GM06990 (cell line): Measurements from ENCODE around the gene CRYM.

Source experiments
- DNase-seq: peaks from one replicate; pipeline ENCODE4 v3.0.0-alpha.2; 2011; ENCODE audit not compliant: insufficient read length; ENCODE audit errors: extremely low read depth
- H3K27me3 ChIP-seq: replicated peaks from 2 replicates; pipeline ENCODE4 v1.6.0; 2011; ENCODE audit warnings: low read length; ENCODE audit not compliant: control insufficient read depth, insufficient read depth
- H3K36me3 ChIP-seq: 2 replicates; pipeline ENCODE4 v1.5.1; 2011; ENCODE audit warnings: low read length; ENCODE audit not compliant: control insufficient read depth, insufficient read depth
- H3K4me3 ChIP-seq: replicated peaks from 2 replicates; pipeline ENCODE4 v1.5.1; 2011; ENCODE audit warnings: low read depth, mild to moderate bottlenecking, control low read depth, low read length
- TF ChIP-seq, protein P1 (sequence below): IDR thresholded peaks from 2 replicates; pipeline ENCODE4 v1.5.1; 2011; ENCODE audit warnings: low read length, control low read depth, mild to moderate bottlenecking, inconsistent platforms; ENCODE audit not compliant: insufficient read depth, poor library complexity, severe bottlenecking

Gene CRYM

DNA sequence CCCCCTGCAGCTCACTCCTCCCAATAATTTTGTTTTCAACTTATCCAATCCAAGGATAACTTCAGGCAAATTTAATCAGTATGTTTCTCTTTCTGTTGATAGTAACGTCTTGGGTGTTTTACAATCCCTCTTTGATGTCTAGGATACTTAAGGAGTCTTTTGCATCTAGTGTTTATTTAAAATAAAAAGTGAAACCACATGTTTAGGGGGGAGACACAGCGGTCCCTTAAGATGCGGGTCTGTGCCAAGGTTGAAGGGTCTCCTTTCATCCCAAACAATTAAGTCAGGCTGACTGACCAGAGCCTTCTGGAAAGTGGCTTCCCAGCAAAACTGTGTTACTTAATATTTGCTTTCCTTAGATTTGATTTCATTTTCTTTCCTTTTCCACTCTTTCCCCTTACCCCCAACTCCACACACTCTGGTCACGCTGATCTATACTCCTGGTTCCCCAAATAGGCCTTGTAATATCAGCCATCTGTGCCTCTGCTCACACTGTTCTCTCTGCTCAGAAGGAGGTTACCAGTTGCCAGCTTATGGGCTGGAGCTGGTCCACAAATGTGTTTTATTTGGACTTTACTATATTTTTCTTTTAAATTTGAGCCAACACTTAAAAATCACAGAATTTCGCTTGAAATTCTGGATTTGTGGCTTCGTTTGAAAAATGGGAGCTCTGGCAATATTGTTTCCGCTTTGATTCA, 33.4 kb downstream of the CRYM start:
- Histone ChIP-seq H3K36me3 (no peaks in the 10 kb centered on the region), H3K27me3 (no peaks in the 10 kb centered on the region; the same call in 1 of the 2 replicates), H3K4me3 (no peak overlapping the region)
- TF ChIP-seq, protein P1, sequence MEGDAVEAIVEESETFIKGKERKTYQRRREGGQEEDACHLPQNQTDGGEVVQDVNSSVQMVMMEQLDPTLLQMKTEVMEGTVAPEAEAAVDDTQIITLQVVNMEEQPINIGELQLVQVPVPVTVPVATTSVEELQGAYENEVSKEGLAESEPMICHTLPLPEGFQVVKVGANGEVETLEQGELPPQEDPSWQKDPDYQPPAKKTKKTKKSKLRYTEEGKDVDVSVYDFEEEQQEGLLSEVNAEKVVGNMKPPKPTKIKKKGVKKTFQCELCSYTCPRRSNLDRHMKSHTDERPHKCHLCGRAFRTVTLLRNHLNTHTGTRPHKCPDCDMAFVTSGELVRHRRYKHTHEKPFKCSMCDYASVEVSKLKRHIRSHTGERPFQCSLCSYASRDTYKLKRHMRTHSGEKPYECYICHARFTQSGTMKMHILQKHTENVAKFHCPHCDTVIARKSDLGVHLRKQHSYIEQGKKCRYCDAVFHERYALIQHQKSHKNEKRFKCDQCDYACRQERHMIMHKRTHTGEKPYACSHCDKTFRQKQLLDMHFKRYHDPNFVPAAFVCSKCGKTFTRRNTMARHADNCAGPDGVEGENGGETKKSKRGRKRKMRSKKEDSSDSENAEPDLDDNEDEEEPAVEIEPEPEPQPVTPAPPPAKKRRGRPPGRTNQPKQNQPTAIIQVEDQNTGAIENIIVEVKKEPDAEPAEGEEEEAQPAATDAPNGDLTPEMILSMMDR = no peak
- no peak for DNase-seq

DNA sequence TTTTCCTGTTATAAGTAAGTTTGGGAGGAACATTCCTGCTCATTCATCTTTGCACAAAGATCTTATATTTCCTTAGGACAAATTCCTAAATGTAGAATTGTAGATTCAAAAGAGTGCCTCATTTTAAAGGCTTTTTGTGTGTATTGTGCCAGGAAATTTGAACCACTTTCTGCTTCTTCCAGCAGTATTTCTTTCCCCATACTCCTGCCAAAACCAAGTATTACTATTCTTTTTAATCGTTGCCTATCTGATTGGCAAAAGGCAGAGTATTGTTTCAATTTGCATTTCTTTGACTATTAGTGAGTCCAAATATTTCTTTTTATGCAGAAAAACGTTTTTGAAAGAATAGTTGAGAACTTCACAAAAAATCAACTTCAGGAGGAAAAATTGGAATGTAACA, 35.3 kb downstream of the CRYM start:
- DNase-seq = no peak
- no peaks in the 10 kb centered on the region for H3K36me3 ChIP-seq
- no peaks in the 10 kb centered on the region; the same call in 1 of the 2 replicates for H3K27me3 ChIP-seq
- TF ChIP-seq, protein P1 = no peak
- no peak overlapping the region for H3K4me3 ChIP-seq

DNA sequence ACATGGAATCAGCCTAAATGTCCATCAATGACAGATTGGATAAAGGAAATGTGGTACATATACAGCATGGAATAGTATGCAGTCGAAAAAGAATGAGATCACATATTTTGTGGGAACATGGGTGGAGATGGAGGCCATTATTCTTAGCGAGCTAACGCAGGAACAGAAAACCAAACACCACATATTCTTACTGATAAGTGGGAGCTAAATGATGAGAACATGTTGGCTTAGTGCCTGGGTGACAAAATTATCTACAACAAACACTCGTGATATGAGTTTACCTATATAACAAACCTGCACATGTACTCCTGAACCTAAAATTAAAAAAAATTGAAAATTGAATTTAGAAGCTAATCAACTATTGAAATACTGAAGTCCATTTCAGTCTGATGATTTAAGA, 38.4 kb downstream of the CRYM start:
- DNase-seq = no peak
- no peak overlapping the region for H3K4me3 ChIP-seq
- TF ChIP-seq, protein P1 = no peak

DNA sequence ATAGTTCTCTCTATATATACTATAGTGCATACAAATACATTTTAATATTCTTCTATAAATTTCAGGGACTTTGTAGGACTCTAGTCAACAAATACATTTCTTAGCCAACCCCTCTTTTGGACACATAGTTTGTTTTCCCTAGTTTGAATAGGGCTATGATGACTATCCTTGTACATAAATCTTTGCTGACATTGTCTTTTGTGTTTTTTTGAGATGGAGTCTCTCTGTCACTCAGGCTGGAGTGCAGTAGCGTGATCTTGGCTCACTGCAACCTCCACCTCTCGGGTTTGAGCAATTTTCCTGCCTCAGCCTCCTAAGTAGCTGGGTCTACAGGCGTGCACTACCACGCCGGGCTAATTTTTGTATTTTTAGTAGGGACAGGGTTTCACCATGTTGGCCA, 41.3 kb downstream of the CRYM start:
- no peak for DNase-seq
- no peak overlapping the region for H3K4me3 ChIP-seq
- TF ChIP-seq, protein P1 = no peak
- H3K36me3 ChIP-seq = no peaks in the 10 kb centered on the region
- no peaks in the 10 kb centered on the region for H3K27me3 ChIP-seq

More for the DNA sequence above, 38.4 kb downstream of the CRYM start:
- Histone ChIP-seq H3K27me3 (no peaks in the 10 kb centered on the region), H3K36me3 (no peaks in the 10 kb centered on the region)

DNA sequence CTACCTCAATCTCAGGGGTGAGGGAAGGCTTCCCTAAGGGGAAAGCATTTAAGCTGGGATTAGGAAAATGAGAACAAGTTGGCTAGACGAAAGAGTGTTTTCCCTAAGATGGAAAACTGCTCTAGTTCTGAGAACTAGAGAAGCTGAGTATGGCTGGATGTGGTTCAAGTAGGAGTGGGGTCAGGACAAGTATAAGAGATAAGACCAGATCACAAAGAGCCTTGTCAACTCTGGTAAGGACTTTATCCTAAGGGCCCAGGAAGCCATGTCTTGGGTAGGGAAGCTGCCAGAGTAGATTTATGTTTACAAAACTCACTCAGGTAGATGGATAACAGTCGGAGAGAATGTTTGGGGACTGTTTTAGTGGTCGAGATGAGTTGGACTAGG, 42.9 kb downstream of the CRYM start:
- Histone ChIP-seq H3K4me3 (no peak overlapping the region), H3K27me3 (no peaks in the 10 kb centered on the region), H3K36me3 (no peaks in the 10 kb centered on the region)
- TF ChIP-seq, protein P1 = no peak
- no peak for DNase-seq
